ENCODE results near the gene MLANA. TPM values are rescaled to one million over a fixed set of nuclear protein-coding genes. Genes with fewer than 3 reads are reported as not detected.
A peak's percentile ranks its signal among the peaks of the same experiment; 100 is the strongest.

The MLANA gene
- polyA plus RNA-seq, 1 experiment = not detected

DNA sequence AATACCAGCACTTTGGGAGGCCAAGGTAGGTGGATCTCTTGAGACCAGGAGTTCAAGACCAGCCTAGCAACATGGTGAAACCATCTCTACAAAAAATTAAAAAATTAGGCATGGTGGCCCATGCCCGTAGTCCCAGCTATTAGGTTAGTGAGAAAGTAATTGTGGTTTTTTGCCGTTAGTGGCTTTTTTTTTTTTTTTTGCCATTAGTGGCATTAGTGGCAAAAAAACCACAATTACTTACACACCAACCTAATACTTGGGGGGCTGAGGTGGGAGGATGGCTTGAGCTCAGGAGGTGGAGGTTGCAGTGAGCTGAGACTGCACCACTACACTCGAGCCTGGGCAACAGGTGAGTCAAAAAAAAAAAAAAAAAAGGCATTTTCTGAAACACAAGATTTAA is 27.8 kb downstream of the MLANA start:
- no peak for DNase-seq (ENCODE audit: low read depth)
- H3K36me3 ChIP-seq (ENCODE audit: control insufficient read depth, insufficient read depth, low read length) = peaks cover 8% of the 10 kb centered on the region
- H3K4me3 ChIP-seq (ENCODE audit: low read depth, low read length) = no peak overlapping the region
- ChIA-PET CTCF (interaction anchor here (0.6 kb wide), 1 partner anchor 1486 kb away, joined by 3 read pairs; no protein-coding TSS in a partner anchor), POLR2A (no interaction called here)
- TF ChIP-seq, protein P1, sequence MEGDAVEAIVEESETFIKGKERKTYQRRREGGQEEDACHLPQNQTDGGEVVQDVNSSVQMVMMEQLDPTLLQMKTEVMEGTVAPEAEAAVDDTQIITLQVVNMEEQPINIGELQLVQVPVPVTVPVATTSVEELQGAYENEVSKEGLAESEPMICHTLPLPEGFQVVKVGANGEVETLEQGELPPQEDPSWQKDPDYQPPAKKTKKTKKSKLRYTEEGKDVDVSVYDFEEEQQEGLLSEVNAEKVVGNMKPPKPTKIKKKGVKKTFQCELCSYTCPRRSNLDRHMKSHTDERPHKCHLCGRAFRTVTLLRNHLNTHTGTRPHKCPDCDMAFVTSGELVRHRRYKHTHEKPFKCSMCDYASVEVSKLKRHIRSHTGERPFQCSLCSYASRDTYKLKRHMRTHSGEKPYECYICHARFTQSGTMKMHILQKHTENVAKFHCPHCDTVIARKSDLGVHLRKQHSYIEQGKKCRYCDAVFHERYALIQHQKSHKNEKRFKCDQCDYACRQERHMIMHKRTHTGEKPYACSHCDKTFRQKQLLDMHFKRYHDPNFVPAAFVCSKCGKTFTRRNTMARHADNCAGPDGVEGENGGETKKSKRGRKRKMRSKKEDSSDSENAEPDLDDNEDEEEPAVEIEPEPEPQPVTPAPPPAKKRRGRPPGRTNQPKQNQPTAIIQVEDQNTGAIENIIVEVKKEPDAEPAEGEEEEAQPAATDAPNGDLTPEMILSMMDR (IDR thresholded peaks at IDR 0.05; ENCODE audit: insufficient read depth, low read depth, low read length) = no peak
- no peaks in the 10 kb centered on the region for H3K27me3 ChIP-seq (ENCODE audit: control insufficient read depth, insufficient read depth, low read length)

DNA sequence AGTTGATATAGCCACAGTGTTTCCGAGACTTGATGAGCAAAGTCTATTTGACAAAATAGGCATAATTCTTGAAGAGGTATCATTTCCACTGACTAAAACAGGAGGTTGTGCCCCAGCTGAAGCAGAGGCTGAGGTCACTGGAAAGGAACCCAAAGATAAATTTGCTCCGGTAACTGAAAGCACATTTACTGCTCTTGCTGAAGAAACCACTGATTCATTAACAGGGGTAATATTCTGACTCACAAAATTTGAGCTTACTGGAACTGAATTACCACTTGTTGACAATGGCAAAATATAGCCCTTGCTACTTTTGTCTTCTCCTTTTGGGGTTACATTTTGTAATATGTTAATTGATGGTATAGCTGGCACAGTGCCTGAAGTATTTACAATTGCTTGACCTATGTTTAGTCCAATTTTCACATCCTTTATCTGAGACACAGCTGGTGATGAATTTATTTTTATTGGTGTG is 30.2 kb downstream of the MLANA start:
- CTCF ChIA-PET = interaction anchor here (2.0 kb wide), 1 partner anchor 35 kb away, joined by 9 read pairs; no protein-coding TSS in a partner anchor
- no peak overlapping the region for H3K4me3 ChIP-seq (ENCODE audit: low read depth, low read length)
- no peaks in the 10 kb centered on the region for H3K27me3 ChIP-seq (ENCODE audit: control insufficient read depth, insufficient read depth, low read length)
- POLR2A ChIA-PET = interaction anchor here (0.6 kb wide), 2 partner anchors 68 to 300 kb away, joined by 3 to 7 read pairs; no protein-coding TSS in a partner anchor
- TF ChIP-seq, protein P1 (IDR thresholded peaks at IDR 0.05; ENCODE audit: insufficient read depth, low read depth, low read length) = no peak
- peak; percentile 12 for DNase-seq (ENCODE audit: low read depth)
- H3K36me3 ChIP-seq (ENCODE audit: control insufficient read depth, insufficient read depth, low read length) = peaks cover 8% of the 10 kb centered on the region

DNA sequence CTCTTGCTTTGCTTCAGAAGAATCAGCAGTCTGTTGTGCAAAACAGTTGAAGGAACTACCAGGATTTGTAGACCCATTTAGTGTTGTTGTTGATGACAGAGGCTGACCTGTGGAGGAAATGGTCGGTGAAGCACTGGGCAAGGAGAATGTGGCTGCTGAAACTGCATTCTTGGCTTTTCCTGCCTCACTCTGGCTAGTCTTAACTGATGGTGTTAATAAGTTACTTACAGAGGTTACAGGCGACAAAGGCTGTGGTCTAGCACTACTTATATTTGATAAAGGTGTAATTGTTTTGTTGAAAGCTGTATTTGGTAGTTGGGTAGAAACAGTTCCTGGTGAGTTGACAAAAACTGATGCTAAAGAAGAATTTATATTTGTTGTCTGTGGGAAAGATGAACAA is 31.5 kb downstream of the MLANA start:
- H3K36me3 ChIP-seq (ENCODE audit: control insufficient read depth, insufficient read depth, low read length) = peaks cover 8% of the 10 kb centered on the region
- no peaks in the 10 kb centered on the region for H3K27me3 ChIP-seq (ENCODE audit: control insufficient read depth, insufficient read depth, low read length)
- DNase-seq (ENCODE audit: low read depth) = no peak
- H3K4me3 ChIP-seq (ENCODE audit: low read depth, low read length) = no peak overlapping the region
- ChIA-PET CTCF (interaction anchor here (0.9 to 2.0 kb wide), 2 partner anchors 34 to 36 kb away, joined by 3 to 9 read pairs; no protein-coding TSS in a partner anchor), POLR2A (no interaction called here)
- TF ChIP-seq, protein P1 (IDR thresholded peaks at IDR 0.05; ENCODE audit: insufficient read depth, low read depth, low read length) = no peak

DNA sequence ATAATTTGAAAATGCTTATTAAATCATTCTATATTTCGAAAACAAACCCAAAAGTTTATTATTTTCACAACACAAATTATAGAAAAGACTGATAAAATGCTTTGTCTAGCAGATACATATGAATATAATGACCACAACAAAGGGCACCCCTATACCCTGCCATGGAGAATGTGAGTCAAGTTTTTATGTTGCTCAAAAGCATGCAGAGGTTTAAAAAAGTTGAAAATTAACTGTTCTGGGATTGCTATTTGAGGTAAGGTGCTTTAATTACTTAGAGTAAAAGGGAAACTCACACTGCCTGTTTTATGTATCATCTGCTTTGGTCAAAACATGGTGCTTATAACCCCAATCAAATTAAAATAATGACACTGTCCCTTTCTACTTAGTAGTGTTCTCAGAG is 41.0 kb downstream of the MLANA start:
- ChIA-PET POLR2A (no interaction called here), CTCF (interaction anchor here (1.5 kb wide), 1 partner anchor 45 kb away, joined by 5 read pairs; no protein-coding TSS in a partner anchor)
- H3K36me3 ChIP-seq (ENCODE audit: control insufficient read depth, insufficient read depth, low read length) = peaks cover 2% of the 10 kb centered on the region; the same call in 1 of the 2 replicates
- no peaks in the 10 kb centered on the region for H3K27me3 ChIP-seq (ENCODE audit: control insufficient read depth, insufficient read depth, low read length)
- DNase-seq (ENCODE audit: low read depth) = no peak
- H3K4me3 ChIP-seq (ENCODE audit: low read depth, low read length) = no peak overlapping the region
- TF ChIP-seq, protein P1 (IDR thresholded peaks at IDR 0.05; ENCODE audit: insufficient read depth, low read depth, low read length) = no peak

DNA sequence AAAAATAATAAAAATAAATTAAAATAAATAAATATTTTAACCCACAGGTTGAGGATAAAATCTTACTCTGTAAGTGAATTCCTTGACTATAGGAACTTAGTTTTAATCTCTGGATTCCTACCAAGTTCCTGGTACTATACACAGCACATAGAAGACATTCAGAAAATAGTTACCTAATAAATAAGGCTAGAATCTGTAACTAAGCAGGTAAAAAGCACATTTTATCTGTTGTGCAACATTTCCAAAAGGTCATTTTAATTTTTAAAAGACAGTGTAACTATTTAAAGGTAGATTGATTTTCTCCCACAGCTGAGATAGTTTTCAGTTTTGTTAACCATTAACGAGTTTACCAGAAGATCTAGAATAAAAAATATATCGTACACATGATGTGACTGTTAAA is 47.8 kb downstream of the MLANA start:
- H3K36me3 ChIP-seq (ENCODE audit: control insufficient read depth, insufficient read depth, low read length) = no peaks in the 10 kb centered on the region
- CTCF ChIA-PET = no interaction called here
- H3K4me3 ChIP-seq (ENCODE audit: low read depth, low read length) = no peak overlapping the region
- POLR2A ChIA-PET = interaction anchor here (0.6 kb wide), 1 partner anchor 77 kb away, joined by 3 read pairs; no protein-coding TSS in a partner anchor
- no peaks in the 10 kb centered on the region for H3K27me3 ChIP-seq (ENCODE audit: control insufficient read depth, insufficient read depth, low read length)
- TF ChIP-seq, protein P1 (IDR thresholded peaks at IDR 0.05; ENCODE audit: insufficient read depth, low read depth, low read length) = no peak
- DNase-seq (ENCODE audit: low read depth) = no peak

Measured in BJ (cell line).